ENCODE measurements around the gene VPS54.

The VPS54 gene

DNA sequence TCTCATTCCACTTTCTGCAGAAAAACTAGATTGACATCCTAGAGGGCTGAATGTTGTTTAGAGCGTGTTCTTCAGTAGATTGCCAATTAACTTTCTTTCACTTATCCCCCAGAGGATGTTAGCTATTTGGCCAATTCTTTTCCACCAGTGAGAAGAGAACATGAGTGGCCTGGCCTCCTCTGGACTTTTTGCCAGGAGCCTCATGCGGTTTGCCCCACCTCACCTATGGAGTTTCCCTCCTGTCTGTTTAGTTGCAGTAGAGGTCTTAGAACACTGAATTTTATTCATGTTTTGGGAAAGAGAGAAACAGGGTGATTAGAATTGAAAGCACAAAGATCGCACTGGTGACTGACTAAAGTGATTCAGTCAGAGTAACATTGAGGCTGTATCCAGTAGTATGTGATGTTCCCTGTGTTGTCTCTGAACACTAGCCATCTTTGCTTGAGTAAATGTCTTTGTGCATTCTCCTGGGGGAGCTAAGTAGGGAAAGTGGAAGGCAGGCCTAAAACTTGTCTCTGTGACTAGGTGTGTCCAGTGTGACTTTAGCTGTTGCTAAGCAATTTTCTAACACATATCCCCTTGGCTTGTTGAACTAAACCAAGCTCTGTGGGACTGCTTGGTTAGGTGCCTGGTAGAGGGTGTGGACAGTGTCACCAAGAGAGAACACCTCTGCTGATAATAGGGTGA lies 143.5 kb downstream of the VPS54 start:
- no peak for DNase-seq (ENCODE audit: extremely low read depth in 1 of 2, low read depth in 1 of 2)

- DNase-seq (ENCODE audit: extremely low read depth in 1 of 2, low read depth in 1 of 2) = no peak
Observed at GRCh38 chr2:63875131-63875527, 144.1 kb downstream of the VPS54 start.

DNA sequence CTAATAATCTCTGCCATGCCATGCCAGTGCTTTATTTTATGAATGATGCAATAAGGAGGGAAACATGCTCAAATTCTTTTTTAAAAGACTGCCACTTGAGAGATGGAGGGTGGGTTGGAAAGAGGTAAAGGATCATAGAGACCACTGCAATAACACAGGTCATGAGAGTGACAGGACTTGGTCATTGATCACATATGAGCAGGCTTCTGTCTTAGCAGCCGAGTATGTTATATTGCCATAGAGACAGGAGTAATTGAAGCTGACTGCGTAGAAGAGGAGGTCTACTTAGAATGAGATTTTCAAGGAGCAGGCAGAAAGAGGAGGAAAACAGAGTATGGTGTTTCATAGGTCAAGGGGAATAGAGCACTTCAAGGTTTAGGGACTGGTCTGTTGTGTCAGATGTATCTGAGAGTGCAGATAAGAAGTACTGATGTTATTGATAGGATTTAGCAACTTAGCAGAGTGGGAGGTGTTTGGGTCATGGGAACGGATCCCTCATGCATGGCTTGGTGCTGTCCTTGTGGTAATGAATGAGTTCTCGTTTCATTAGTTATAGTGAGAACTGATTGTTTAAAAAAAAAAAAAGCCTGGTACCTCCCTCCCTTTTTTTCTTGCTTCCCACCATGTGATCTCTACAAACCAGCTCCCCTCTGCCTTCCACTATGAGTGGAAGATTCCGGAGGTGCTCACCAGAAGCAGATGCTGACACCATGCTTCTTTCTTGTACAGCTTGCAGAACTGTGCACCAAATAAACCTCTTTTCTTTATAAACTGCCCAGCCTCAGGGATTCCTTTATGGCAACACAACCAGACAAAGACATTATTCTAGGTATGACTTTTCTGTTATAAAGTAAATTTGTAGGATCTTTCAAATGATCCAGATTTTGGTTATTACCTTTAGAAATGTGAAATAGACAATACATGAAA lies 144.8 kb downstream of the VPS54 start:
- no peak for DNase-seq (ENCODE audit: extremely low read depth in 1 of 2, low read depth in 1 of 2)

- no peak for DNase-seq (ENCODE audit: extremely low read depth in 1 of 2, low read depth in 1 of 2)
Observed at GRCh38 chr2:63872571-63873328, 146.5 kb downstream of the VPS54 start.

DNA sequence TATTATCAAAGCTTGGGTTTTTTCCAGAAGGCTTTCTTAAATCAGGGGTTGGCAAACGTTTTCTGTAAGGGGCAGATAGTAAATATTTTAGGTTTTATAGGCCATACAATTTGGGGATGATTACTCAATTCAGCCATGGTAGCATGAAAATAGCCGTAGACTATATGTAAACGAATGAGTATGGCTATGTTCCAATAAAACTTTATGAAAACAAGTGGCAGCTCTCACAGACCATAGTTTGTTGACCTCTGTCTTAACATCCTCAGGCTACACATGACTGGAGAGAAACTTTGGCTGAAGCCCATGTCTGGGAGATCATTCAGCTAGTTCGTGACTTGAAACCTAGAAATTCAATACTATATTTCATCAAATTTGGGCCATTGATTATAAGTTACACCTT lies 147.4 kb downstream of the VPS54 start:
- no peak for DNase-seq (ENCODE audit: extremely low read depth in 1 of 2, low read depth in 1 of 2)

GRCh38 chr2:63870679-63871078 lies 148.5 kb downstream of the VPS54 start:
- no peak for DNase-seq (ENCODE audit: extremely low read depth in 1 of 2, low read depth in 1 of 2)

DNA sequence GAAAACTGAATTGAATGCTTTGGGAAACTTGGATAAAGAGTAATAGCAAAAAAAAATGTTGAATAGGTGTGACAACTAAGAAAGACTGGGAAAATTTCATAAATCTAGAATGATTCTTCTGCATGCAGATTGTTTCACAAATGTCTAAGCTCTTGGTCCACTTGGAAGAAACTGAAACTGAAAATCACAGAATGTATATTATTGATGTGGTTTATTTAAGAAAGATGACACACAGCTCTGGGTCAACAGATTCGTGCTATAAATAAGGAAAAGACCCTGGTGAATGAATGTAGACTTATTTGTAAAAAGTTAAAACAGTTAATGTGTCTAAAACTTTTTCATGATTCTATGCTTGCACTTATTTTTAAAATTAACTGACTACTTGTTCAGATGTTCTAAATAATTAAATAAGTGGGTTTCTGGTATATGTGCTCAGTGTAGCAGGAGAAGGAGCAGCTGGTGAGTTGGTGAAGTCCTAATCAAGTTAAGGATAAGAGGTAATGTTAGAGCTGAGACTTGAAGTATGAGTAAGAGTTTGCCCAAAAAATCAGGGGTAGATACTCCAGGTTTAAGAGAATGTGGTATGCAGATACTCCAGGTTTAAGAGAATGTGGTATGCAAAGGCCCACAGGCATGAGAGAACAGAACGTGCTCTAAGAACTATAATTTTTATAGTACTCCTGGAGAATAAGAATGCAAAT lies 153.1 kb downstream of the VPS54 start:
- no peak for DNase-seq (ENCODE audit: extremely low read depth in 1 of 2, low read depth in 1 of 2)

GRCh38 chr2:63865159-63865799 lies 153.9 kb downstream of the VPS54 start:
- no peak for DNase-seq (ENCODE audit: extremely low read depth in 1 of 2, low read depth in 1 of 2)

- DNase-seq (ENCODE audit: extremely low read depth in 1 of 2, low read depth in 1 of 2) = no peak
Observed at GRCh38 chr2:63863707-63864106, 155.5 kb downstream of the VPS54 start.

DNA sequence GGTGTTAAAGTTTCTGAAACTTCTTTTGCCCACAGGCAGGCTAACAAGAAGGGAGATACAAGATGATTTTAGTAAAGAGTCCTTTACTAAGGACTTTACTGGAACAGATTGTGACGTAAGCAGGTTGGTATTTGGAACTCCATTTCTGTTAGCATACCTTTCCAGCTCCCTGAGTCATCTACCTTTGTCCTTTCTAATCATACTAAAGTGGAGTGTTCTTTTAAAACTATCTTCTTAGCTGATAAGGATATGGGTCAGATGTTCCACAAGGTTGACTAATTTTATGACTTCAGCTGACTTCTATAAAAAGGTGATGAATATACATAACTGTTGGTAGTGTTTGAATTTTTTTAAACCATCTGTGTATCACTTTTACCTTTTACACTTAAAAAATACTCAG lies 156.4 kb downstream of the VPS54 start:
- no peak for DNase-seq (ENCODE audit: extremely low read depth in 1 of 2, low read depth in 1 of 2)

GRCh38 chr2:63861220-63861822 lies 157.9 kb downstream of the VPS54 start:
- peak; percentile 30 to 32 for DNase-seq (ENCODE audit: extremely low read depth in 1 of 2, low read depth in 1 of 2)

DNA sequence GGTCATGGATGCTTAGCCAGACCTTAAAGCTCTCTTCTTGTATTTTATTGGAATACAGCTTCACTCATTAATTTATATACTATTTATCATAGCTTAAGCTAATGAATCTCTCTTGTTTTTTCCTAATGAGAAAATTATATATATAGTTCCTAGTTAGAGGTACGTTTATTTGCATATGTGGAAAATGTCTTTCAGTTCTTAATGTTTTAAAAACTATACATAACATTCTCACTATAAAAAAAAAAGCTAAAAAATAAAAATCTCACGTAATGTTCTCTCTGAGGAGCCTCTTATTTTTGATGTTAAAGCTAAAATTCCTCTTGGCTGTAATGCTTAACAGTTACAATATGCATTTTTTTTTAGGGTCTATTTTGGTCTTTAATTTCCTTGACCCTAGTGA lies 160.9 kb downstream of the VPS54 start:
- DNase-seq (ENCODE audit: extremely low read depth in 1 of 2, low read depth in 1 of 2) = no peak

DNA sequence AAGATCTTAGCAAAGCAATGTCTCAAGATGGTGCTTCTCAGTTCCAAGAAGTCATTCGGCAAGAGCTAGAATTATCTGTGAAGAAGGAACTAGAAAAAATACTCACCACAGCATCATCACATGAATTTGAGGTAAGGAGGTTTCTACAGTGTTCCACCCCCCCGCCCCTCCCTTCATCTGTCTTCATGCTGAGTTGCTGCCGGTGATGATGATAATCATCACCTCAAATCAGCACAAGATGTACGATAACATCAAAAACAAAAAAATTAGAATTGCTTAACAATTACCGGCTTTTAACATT lies 163.0 kb downstream of the VPS54 start:
- DNase-seq (ENCODE audit: extremely low read depth in 1 of 2, low read depth in 1 of 2) = no peak

GRCh38 chr2:63855418-63856302 lies 163.6 kb downstream of the VPS54 start:
- DNase-seq (ENCODE audit: extremely low read depth in 1 of 2, low read depth in 1 of 2) = no peak

GRCh38 chr2:63853527-63854310 lies 165.5 kb downstream of the VPS54 start:
- DNase-seq (ENCODE audit: extremely low read depth in 1 of 2, low read depth in 1 of 2) = no peak

DNA sequence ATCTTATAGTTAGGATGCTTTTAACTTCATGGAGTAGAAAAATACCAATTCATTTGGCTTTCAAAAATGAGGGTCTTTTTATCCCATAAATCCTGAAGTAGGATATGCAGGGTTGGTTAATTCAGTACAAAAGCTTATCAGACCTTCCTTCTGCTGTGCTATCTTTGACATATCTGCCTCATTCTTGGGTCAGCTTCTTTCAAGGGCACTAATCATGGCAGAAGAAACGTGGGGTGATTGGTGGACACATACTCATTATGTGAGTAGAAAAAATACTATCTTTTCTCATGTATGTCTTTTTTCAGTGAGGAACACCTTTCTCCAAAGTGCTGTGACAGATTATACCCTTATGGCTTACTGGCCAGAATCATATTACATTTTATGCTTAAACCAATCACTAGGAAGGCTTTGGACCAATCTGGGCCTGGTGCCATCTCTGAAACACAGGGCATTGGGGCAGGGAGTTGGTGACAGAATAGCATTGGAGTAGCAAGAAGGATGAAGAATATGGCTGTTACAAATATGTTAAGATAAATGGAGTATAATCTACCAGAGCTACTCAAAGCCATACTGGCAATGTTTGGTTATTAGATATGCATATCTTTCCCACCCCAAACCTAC lies 167.4 kb downstream of the VPS54 start:
- no peak for DNase-seq (ENCODE audit: extremely low read depth in 1 of 2, low read depth in 1 of 2)

- DNase-seq (ENCODE audit: extremely low read depth in 1 of 2, low read depth in 1 of 2) = no peak
Observed at GRCh38 chr2:63850649-63851048, 168.6 kb downstream of the VPS54 start.

- no peak for DNase-seq (ENCODE audit: extremely low read depth in 1 of 2, low read depth in 1 of 2)
Observed at GRCh38 chr2:63850204-63850571, 169.0 kb downstream of the VPS54 start.

Data from activated CD8-positive, alpha-beta memory T cell treated with anti-CD3 and anti-CD28 coated beads for 1 hour (primary cell).